Measurements from ENCODE around the gene GPR101.

Gene GPR101

GRCh38 chrX:137033774-137034507 is at the start of gene GPR101:
Gene GPR101, minus strand, starts transcription at chrX:137033995. Its CDS starts 2,321 bp downstream, at chrX:137031674.
- DNase-seq, result no peak

GRCh38 chrX:137081239-137081638 is 47.4 kb upstream of the GPR101 start:
- DNase-seq, result no peak

- no peak for DNase-seq
Measured at GRCh38 chrX:137072396-137072795, 38.6 kb upstream of the GPR101 start.

- DNase-seq, result no peak
Measured at GRCh38 chrX:137071596-137071995, 37.8 kb upstream of the GPR101 start.

- DNase-seq, result no peak
Measured at GRCh38 chrX:137067147-137067546, 33.4 kb upstream of the GPR101 start.

GRCh38 chrX:137062915-137063617 is 29.3 kb upstream of the GPR101 start:
- no peak for DNase-seq

- DNase-seq, result no peak
Measured at GRCh38 chrX:137058339-137059127, 24.7 kb upstream of the GPR101 start.

- no peak for DNase-seq
Measured at GRCh38 chrX:137052643-137053235, 18.9 kb upstream of the GPR101 start.

GRCh38 chrX:137051978-137052642 is 18.3 kb upstream of the GPR101 start:
- peak; percentile 40 to 65 (median 43) for DNase-seq

- DNase-seq, result no peak
Measured at GRCh38 chrX:137044893-137045292, 11.1 kb upstream of the GPR101 start.

- no peak for DNase-seq
Measured at GRCh38 chrX:137043736-137044135, 9.9 kb upstream of the GPR101 start.

- no peak for DNase-seq
Measured at GRCh38 chrX:137041329-137041728, 7.5 kb upstream of the GPR101 start.

- DNase-seq, result no peak
Measured at GRCh38 chrX:137040113-137040794, 6.5 kb upstream of the GPR101 start.

GRCh38 chrX:137034508-137034872 is 695 bp upstream of the GPR101 start:
- no peak for DNase-seq

GRCh38 chrX:137032841-137033773 is 688 bp downstream of the GPR101 start:
- no peak for DNase-seq

- no peak for DNase-seq
Measured at GRCh38 chrX:137032341-137032694, 1.5 kb downstream of the GPR101 start.

GRCh38 chrX:137031517-137032340 is 2.1 kb downstream of the GPR101 start:
- DNase-seq, result peak in 1 of 4 experiments; percentile 1

GRCh38 chrX:137031039-137031438 is 2.8 kb downstream of the GPR101 start:
- no peak for DNase-seq

- DNase-seq, result no peak
Measured at GRCh38 chrX:137028699-137029098, 5.1 kb downstream of the GPR101 start.

- DNase-seq, result no peak
Measured at GRCh38 chrX:137025930-137026329, 7.9 kb downstream of the GPR101 start.
